OCI-M2 (cell line): ENCODE results near the gene PCLAF.
"Not testable (repeated sequence)": the region's sequence is repeated elsewhere in the genome, so short reads cannot be mapped to it uniquely, and the experiment has no call there.

ENCODE experiments used
- DNase-seq: peaks from one replicate; lab custom pipeline; 2025; ENCODE audit not compliant: unreplicated experiment; lab: John Stamatoyannopoulos, UW

Gene PCLAF

GRCh38 chr15:64381000-64381751 is at the start of gene PCLAF:
PCLAF (minus strand) TSS chr15:64381441; CDS start chr15:64381371, 70 bp downstream.
- peak; percentile 89 for DNase-seq

GRCh38 chr15:64430000-64430735 is 48.9 kb upstream of the PCLAF start:
- DNase-seq = peak; percentile 42

- no peak for DNase-seq
Observed at GRCh38 chr15:64429448-64429847, 48.2 kb upstream of the PCLAF start.

- no peak for DNase-seq
Observed at GRCh38 chr15:64426845-64427465, 45.7 kb upstream of the PCLAF start.

GRCh38 chr15:64425221-64425620 is 44.0 kb upstream of the PCLAF start:
- no peak for DNase-seq

GRCh38 chr15:64423970-64424369 is 42.7 kb upstream of the PCLAF start:
- DNase-seq = no peak

- no peak for DNase-seq
Observed at GRCh38 chr15:64422697-64423096, 41.5 kb upstream of the PCLAF start.

- no peak for DNase-seq
Observed at GRCh38 chr15:64412216-64412615, 31.0 kb upstream of the PCLAF start.

- DNase-seq = no peak
Observed at GRCh38 chr15:64400583-64400982, 19.3 kb upstream of the PCLAF start.

GRCh38 chr15:64398575-64398974 is 17.3 kb upstream of the PCLAF start:
- no peak for DNase-seq

GRCh38 chr15:64396789-64397188 is 15.5 kb upstream of the PCLAF start:
- no peak for DNase-seq

- not testable (repeated sequence) for DNase-seq
Observed at GRCh38 chr15:64392471-64392870, 11.2 kb upstream of the PCLAF start.

GRCh38 chr15:64389036-64389435 is 7.8 kb upstream of the PCLAF start:
- DNase-seq = no peak

GRCh38 chr15:64387562-64388168 is 6.4 kb upstream of the PCLAF start, which contains the start of gene TRIP4:
TRIP4 (plus strand) TSS chr15:64387836; CDS start chr15:64387864, 28 bp downstream.
- DNase-seq = peak; percentile 63

GRCh38 chr15:64386291-64386690 is 5.0 kb upstream of the PCLAF start:
- DNase-seq = no peak

- no peak for DNase-seq
Observed at GRCh38 chr15:64383760-64384159, 2.5 kb upstream of the PCLAF start.

- DNase-seq = not testable (repeated sequence)
Observed at GRCh38 chr15:64380130-64380870, 941 bp downstream of the PCLAF start.

GRCh38 chr15:64379216-64379960 is 1.9 kb downstream of the PCLAF start:
- no peak for DNase-seq

- no peak for DNase-seq
Observed at GRCh38 chr15:64373360-64373759, 7.9 kb downstream of the PCLAF start.

GRCh38 chr15:64371383-64371782 is 9.9 kb downstream of the PCLAF start:
- DNase-seq = not testable (repeated sequence)
